ENCODE results near the gene CTDSPL.

Gene CTDSPL

GRCh38 chr3:38003817-38004414 lies 142.2 kb downstream of the CTDSPL start:
- Histone ChIP-seq H3K9me3 (ENCODE audit: severe bottlenecking) (no peaks in the 10 kb centered on the region), H3K27me3 (ENCODE audit: insufficient read depth, poor library complexity, severe bottlenecking) (no peaks in the 10 kb centered on the region), H3K4me1 (ENCODE audit: insufficient read depth, poor library complexity, severe bottlenecking) (no peaks in the 10 kb centered on the region), H3K36me3 (ENCODE audit: low read depth) (no peaks in the 10 kb centered on the region), H3K4me3 (ENCODE audit: severe bottlenecking) (no peak overlapping the region), H3K27ac (ENCODE audit: poor library complexity, severe bottlenecking) (no peak overlapping the region)
- ATAC-seq (ENCODE audit: low read depth) (peak; percentile 1; the same call in 2 of the 3 replicates), DNase-seq (ENCODE audit: low spot score) (no peak)
- TF ChIP-seq CTCF (IDR thresholded peaks at IDR 0.05; ENCODE audit: poor library complexity, severe bottlenecking): no peak

- peak; percentile 74 for ATAC-seq (ENCODE audit: low read depth)
Observed at GRCh38 chr3:38004415-38005075, 142.9 kb downstream of the CTDSPL start.

GRCh38 chr3:38005076-38006020 lies 143.7 kb downstream of the CTDSPL start:
- H3K27ac ChIP-seq (ENCODE audit: poor library complexity, severe bottlenecking): no peak overlapping the region
- ATAC-seq (ENCODE audit: low read depth) (no peak), DNase-seq (ENCODE audit: low spot score) (no peak)
- no peak for TF ChIP-seq CTCF (IDR thresholded peaks at IDR 0.05; ENCODE audit: poor library complexity, severe bottlenecking)
- H3K27me3 ChIP-seq (ENCODE audit: insufficient read depth, poor library complexity, severe bottlenecking): no peaks in the 10 kb centered on the region
- H3K4me3 ChIP-seq (ENCODE audit: severe bottlenecking): no peak overlapping the region
- H3K9me3 ChIP-seq (ENCODE audit: severe bottlenecking): no peaks in the 10 kb centered on the region
- H3K36me3 ChIP-seq (ENCODE audit: low read depth): no peaks in the 10 kb centered on the region
- no peaks in the 10 kb centered on the region for H3K4me1 ChIP-seq (ENCODE audit: insufficient read depth, poor library complexity, severe bottlenecking)

More at GRCh38 chr3:38004415-38005075, 142.9 kb downstream of the CTDSPL start:
- peak; percentile 75 for TF ChIP-seq CTCF (IDR thresholded peaks at IDR 0.05; ENCODE audit: poor library complexity, severe bottlenecking)
- H3K4me3 ChIP-seq (ENCODE audit: severe bottlenecking): no peak overlapping the region
- H3K9me3 ChIP-seq (ENCODE audit: severe bottlenecking): no peaks in the 10 kb centered on the region
- no peaks in the 10 kb centered on the region for H3K36me3 ChIP-seq (ENCODE audit: low read depth)
- no peaks in the 10 kb centered on the region for H3K4me1 ChIP-seq (ENCODE audit: insufficient read depth, poor library complexity, severe bottlenecking)
- no peak overlapping the region for H3K27ac ChIP-seq (ENCODE audit: poor library complexity, severe bottlenecking)
- DNase-seq (ENCODE audit: low spot score): no peak
- H3K27me3 ChIP-seq (ENCODE audit: insufficient read depth, poor library complexity, severe bottlenecking): no peaks in the 10 kb centered on the region

GRCh38 chr3:38006031-38006430 lies 144.4 kb downstream of the CTDSPL start:
- no peak for TF ChIP-seq CTCF (IDR thresholded peaks at IDR 0.05; ENCODE audit: poor library complexity, severe bottlenecking)
- Histone ChIP-seq H3K4me3 (ENCODE audit: severe bottlenecking) (no peak overlapping the region), H3K9me3 (ENCODE audit: severe bottlenecking) (no peaks in the 10 kb centered on the region), H3K36me3 (ENCODE audit: low read depth) (no peaks in the 10 kb centered on the region), H3K27ac (ENCODE audit: poor library complexity, severe bottlenecking) (no peak overlapping the region), H3K4me1 (ENCODE audit: insufficient read depth, poor library complexity, severe bottlenecking) (no peaks in the 10 kb centered on the region), H3K27me3 (ENCODE audit: insufficient read depth, poor library complexity, severe bottlenecking) (no peaks in the 10 kb centered on the region)
- DNase-seq (ENCODE audit: low spot score): no peak
- ATAC-seq (ENCODE audit: low read depth): no peak
